Melanocyte of skin (primary cell): ENCODE data around the gene LGALS9B. TPM values are rescaled to one million over a fixed set of nuclear protein-coding genes. Genes with fewer than 3 reads are reported as not detected.

Experiments used
- small RNA-seq, 2 donors: library from RNA; depleted of rRNA; stranded (forward); fragments of <200 nt; gene quantifications; one replicate each; pipeline ENCODE3, GENCODE V24; 2012
- total RNA-seq, 2 donors: library from RNA; depleted of rRNA; stranded (reverse); fragments of >200 nt; gene quantifications; 2 replicates each; pipeline ENCODE4 v1.2.3, GENCODE V29; 2012

LGALS9B gene
- not detected for total RNA-seq

GRCh38 chr17:20467447-20467846, at the start of gene LGALS9B:
LGALS9B (minus strand) TSS chr17:20467539; CDS start chr17:20467470, 69 bp downstream.

Small RNAs within 50 kb of the gene (small RNA-seq; reads per million reads assigned to genes)
- 0 reads per million in 2 donors for gene YWHAEP3

Other genes starting within 250 kb of the LGALS9B start
- gene CDRT15L2, start 112.2 kb upstream of the LGALS9B start, total RNA-seq, result not detected